Activated CD4-positive, alpha-beta T cell treated with anti-CD3 and anti-CD28 coated beads for 48 hours (primary cell): Measurements from ENCODE around the gene TBCE.

Experiments used
- DNase-seq: peaks from one replicate; pipeline ENCODE4 v3.0.0-alpha.2; 2020

Gene TBCE

DNA sequence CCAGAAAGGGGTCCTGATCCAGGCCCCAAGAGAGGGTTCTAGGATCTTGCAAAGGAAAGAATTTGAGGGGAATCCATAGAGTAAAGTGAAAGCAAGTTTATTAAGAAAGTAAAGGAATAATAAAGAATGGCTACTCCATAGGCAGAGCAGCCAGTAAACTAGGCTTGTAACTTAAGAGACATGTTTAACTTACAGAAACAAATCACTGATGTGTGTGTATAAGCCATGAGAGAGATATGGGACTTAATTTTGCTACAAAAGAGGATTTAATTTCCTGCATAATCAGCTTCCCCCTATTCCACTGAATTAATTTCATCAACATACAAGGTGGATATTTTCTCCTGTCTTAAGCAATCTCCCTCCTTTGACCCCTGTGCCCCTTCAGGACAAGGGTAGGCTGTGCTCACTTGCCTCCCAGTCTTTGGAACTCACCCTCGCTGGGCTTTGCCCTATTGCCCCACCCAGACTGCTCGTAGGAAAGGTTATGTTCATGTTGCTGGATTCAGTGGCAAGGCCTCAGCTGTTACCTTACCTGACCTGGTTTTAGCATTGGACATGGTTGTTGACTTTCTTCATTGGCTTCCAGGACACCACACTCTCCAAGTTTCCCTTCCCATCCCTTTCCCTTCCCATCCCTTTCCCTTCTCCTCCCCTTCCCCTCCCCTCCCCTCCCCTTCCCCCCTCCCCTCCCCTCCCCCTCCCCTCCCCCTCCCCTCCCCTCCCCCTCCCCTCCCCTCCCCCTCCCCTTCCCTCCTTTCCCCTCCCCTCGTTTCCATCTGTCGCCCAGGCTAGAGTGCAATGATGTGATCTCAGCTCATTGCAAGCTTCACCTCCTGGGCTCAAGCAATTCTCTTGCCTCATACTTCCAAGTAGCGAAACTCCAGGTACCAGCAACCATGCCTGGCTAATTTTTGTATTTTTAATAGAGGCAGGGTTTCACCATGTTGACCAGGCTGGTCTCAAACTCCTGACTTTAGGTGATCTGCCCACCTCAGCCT lies 44.6 kb downstream of the TBCE start:
- no peak for DNase-seq

DNA sequence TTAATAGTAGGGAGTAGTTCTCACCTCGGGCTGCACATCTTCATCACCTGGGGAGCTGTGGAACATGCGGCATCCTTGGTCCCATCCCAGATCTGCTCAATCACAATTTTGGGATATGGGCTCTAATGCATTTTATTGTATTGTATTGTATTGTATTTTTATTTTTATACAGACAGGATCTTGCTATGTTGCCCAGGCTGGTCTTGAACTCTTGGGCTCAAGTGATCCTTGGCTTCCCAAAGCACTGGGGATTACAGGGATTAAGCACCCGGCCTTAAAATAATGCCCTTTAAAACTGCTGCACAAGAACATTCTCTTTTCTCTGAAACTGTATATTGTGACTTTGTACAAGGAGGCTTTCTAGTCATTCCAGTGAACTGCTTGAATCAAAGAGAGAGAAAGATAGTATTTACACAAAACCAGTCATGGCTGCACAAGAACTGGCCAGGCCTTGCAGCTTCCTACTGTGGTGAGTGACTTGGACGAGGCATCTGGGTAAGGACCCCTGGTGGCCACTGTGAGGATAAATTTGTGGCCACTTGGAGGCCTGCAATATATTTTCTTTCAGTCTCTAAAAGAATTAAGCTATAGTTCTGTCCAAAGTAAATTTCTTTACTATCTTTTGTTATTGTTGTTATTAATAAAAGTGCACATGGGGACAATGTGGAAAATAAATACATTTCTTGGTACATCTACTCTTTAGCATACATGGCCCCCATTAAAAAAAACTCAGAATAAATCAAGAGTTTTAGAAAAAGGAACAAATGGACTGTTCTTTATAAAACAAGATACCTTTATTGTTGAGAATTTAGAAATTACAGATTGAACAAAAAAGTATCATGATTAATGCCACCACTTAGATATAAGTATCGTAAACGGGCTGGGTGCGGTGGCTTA lies 48.0 kb downstream of the TBCE start:
- peak; percentile 71 for DNase-seq

DNA sequence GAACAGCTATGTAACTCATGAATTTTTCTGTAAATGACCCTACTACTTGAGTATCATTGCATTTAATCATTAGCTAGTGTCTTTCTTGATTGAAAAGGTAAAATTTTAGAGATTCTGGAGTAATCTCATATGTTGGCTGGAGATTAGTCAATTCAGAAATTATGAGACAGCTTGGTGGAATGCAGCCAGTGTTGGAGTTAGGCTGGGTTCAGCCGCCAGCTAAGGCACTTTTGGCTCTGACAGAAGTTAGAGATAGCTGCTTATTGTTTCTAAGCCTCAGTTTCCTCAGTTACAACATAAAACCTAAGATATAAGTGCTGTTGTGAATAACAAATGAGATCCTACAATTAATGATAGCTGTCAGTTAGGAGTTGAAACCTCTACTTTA lies 49.4 kb downstream of the TBCE start:
- no peak for DNase-seq

DNA sequence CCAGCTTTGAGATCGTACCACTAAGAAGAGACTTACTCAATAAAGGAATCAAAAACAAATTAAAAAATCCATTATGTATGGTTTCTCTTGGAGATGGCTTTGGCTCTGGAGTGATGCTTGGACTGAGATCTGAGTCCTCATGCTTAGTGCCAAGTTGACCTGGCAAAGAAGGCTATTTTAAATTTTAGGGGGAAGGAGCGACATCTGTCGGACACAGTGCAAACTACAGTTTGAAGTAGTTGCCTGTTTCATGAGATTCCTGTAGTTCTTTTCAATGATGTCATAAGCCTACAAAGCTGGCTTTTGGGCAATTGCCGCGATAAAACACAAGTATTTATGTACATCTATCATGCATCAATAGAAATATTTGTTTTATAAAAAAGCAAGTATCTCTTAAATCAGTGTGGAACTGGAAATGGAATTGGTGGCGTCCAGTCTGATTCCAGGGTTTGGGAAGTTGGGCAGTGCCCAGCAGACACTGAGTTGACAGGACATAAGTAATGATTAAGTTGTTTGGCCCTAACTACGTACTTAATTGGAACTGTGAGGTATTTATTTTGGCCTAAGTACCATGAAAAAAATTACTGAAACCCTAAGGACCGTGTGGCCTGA lies 50.0 kb downstream of the TBCE start:
- DNase-seq, result peak; percentile 71

DNA sequence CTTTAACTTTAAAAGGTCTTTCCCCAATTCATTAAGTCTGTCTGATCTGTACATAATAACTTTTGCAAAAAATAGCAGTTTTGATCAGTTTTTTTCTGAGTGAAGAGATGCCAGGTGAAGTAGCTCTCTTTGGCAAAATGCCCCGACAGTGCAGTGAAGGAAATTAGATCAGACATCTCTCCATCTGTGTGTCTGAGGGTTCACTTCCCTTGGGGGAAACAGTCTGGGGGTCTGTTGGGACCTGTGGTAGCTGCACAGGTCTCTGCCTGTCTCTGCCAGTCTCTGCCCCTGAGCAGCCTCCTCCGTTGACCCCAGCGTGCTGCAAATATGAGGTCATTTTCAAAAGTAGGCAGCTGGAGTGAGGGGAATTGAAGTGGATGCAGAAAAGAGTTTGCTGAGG lies 54.5 kb downstream of the TBCE start:
- no peak for DNase-seq

DNA sequence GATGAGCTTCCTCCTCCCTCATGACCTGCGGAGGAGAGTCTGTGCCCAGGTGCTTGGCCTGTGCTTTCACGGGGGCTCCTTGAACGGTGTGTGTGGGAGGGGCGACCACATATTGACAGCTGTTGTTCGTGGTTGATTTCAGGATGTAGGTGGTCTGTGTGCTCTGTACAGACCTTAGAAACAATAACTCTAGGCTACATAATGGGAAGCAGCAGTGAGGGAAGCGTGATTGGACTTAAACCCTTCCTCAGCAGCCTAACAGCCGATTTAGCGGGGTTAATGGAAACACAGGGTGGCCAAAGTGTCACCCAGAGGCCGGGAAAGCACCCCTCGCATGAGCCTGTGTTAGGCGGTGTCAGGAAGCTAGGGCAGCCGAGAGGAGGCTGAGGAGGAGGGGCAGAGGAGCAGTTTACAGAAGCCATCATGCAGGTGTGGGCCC lies 56.0 kb downstream of the TBCE start:
- peak; percentile 37 for DNase-seq

DNA sequence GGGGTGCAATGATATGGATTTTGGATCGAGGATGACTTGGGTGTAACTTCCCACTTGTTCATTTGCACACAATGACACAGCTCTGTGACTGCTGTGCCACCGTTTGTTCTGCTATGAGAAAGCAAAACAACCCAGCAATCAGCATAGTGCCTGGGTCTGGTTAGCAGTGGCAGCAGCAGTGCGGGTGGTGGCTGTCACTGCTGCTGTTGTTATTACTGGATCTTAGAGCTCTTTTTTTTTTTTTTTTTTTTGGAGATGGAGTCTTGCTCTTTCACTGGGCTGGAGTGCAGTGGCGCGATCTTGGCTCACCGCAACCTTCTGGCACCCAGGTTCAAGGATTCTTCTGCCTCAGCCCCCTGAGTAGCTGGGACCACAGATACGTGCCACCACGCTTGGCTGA lies 56.9 kb downstream of the TBCE start:
- DNase-seq, result no peak

DNA sequence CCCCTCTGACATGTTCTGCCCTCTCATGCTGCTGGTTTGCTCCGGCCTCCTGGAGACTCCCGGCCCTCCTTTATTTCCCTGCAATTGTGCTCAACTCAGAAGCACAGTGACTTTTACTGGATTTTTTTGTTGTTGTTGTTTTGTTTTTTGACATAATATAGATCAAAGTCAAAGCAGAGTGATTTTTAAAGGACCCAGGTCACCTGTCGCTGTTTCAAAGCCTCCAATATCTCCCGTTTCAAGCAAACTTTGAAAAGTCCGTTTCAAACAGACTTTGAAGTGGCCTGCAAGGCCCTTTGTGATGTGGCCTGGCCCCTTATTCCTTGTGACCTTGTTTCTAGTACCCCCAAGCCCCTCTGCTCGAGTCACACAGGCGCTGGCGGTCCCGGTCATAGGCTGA lies 58.1 kb downstream of the TBCE start:
- DNase-seq, result no peak

DNA sequence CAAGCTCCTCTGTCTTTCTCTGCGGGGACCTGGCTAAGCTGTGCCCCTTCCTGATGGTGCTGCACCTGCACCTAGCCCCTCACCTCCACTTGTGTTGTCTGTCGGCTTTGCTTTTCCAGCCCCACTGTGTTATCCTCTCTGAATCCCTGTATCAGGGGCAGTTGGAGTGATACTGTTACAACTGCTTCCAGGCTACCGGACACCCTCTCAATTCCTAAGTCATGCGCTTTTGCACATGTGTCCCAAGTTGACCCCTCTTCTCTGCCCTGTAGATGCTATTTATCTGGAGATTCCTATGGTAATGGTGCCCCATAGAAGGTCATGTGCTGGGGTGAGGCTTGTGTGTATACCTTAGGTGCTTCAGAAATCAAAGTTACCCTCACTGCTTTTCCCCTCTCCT lies 58.9 kb downstream of the TBCE start:
- DNase-seq, result no peak

DNA sequence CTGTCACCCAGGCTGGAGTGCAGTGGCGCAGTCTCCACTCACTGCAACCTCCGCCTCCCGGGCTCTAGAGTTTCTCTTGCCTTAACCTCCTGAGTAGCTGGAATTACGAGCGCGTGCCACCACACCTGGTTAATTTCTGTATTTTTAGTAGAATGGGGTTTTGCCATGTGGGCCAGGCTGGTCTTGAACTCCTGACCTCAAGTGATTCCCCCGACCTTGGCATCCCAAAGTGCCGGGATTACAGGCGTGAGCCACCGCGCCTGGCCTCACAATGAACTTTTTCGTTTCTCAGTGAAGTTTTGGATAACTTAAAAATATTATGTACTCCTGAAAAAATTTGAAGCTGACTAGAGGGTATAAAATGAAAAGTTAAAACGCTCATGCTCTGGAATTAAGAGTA lies 59.5 kb downstream of the TBCE start:
- no peak for DNase-seq

DNA sequence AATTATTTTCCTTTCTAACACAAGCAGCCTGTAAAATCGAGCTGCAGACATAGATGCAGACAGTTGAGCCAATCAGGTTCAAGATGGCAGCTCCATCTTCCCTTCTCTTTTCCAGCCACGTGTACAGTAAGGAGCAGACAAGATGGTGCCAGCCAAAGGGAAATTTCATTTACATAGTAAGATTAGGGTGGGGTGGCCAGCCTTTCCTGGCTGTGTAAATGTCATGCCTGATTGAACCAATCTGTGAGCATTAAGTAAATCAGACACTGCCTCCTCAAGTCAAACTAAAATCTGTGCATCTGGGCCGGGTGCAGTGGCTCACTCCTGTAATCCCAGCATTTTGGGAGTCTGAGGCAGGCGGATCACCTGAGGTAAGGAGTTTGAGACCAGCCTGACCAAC lies 60.2 kb downstream of the TBCE start:
- DNase-seq, result no peak

DNA sequence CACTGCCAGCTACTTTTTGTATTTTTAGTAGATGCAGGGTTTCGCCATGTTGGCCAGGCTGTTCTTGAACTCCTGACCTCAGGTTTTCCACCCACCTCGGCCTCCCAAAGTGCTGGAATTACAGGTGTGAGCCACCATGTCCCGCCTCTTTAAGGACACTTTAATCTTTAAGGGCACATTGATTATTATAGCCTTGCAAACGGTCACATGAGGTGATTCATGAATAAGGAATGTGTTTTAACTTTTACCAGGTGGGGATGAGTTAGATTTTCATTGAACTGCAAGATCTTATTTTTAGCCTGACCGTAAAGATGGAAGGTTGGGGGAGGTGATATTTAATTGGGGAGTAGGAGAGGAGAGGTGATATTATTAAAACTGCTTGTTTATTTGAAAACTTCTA lies 61.9 kb downstream of the TBCE start:
- no peak for DNase-seq

DNA sequence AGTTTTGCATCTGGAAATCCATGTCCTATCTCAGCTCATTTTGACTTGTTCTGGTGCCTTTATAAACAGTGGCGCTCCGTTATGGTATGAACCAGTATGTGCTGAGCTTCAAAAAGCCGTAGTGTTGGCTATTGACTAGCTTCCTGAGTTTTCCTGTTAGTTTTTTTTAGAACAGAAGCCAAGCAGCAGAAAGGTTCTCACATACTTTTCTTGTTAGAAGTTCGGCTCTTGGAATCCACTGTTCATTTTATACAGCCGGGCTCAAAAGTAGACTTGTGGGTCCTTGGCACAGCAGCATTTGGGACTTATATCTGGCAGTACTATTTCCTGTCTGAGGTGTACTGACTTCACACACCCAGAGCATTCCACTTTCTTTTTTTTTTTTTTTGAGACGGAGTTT lies 63.8 kb downstream of the TBCE start:
- no peak for DNase-seq

DNA sequence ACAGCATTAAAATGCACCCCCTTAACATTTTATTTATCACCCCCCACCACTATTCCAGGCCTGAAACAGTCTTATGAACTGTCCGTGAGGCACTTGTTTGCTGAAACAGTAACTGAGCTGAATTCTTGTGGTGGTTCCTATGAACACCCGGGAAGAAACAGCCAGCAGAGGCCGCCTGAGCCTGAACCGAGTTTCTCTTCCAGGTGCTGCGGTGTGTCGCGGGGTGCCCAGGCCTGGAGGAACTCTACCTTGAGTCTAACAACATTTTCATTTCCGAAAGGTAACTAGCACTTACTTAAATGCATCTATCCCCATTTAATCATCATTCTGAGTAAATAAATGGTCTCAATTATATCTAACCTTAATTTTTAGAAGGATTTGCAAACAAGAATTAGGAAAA lies 66.8 kb downstream of the TBCE start:
- DNase-seq, result no peak

DNA sequence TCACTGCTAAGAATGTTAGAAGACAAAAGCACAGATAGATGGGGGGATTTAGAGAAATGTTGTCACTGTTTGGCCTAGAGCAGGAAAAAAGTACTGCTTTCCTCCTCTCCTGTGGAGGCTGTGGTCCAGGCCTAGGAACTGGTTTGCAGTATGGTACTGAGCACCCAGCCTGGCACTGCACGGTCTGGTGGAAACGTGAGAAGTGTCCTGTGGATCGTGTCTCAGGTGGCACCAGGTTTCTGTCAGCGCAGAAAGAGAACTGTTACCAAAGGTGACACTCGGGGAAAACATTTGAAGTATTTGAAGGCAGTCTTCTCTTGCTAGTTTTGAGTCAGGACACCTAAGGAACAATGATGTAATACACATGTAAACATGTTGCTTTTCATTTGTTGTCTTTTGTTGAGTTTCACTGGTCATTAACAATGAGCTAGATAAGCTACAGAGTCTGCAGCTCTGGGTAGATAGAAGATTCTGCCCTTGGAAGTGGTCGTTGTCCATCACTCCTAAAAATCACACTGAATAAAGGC lies 74.0 kb downstream of the TBCE start:
- DNase-seq, result no peak

DNA sequence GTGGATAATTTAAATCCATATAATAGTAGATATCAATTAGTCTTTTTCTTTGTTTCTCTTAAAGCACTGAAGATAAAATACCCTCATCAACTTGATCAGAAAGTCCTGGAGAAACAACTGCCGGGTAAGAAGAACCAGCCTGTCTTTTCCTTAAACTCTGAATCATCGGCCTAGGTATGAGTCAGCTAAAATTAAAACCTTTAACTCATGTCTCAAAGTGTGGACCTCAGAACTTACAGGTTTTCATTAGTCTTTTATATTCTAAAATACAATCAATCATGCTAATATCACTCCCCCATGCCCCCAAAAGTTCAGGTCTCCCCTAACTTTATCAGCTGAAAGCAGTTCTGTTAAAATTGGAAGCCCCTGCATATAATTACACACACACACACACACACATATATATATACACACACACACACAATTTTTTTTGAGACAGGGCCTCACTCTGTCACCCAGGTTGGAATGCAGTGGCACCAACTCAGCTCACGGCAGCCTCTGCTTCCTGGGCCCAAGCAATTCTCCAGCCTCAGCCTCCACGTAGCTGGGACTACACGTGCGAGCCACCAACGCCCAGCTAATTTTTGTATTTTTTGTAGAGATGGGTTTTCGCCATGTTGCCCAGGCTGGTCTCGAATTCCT lies 75.7 kb downstream of the TBCE start:
- no peak for DNase-seq

DNA sequence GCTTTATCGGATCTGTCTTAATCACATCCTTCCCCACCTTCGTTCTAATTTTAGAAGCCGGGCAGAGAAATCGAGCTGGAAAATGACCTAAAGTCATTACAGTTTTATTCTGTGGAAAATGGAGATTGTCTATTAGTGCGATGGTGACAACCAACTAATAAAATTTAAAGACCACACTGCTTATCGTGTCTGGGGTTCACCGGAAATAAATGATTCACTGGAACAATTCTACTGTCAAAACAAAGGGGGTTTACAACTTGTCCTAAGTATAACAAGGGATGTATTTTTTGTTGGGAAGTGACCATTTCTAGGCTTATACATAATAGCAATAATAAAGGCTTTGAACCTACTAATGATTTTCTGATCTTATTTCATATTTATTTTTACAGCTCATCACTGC lies 81.4 kb downstream of the TBCE start:
- DNase-seq, result no peak

DNA sequence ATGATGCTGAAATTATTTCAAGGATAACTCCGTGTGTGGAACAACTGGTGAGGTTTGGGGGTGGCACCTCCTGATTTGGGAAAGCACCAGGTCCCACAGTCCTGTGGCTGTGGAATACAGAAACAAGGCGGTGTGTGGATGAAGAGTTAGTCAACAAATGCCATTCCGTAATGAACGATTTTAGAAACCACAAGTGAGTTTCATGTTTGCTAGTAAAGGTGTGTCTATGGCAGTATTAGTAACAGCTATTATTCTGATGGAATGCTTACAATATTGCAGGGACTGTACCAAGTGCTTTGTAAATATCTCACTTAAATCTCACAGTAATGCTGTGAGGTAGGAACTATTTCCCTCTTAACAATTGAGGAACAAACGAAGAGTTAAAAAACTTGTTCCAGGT lies 83.2 kb downstream of the TBCE start:
- DNase-seq, result no peak

DNA sequence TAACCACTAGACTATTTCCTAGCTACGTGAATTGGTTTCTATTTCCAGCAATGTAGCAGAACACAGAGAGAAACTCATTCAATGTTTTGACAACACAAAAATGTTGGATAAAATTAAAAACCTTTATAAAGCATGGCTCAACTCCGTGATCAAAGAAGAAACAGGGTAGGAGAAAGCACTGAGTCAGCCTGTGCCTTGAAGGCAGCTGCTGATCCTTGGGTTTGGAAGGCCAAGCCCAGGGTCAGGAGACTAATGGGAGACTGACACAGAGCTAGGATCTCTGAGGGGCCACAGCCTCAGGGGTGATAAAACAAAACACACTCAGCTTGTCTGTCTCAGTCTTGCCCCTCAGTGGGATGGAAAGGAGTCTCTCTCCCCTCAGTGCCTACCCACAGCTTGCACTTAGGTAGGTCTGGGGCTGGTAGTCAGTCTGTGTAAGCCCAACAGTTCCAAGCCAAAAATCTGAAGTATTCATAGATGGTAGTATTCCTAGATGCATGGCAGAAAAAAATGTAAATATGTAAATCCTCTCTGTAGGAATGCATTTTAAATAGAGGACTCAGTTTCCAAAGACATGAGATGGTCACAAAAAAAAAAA lies 83.8 kb downstream of the TBCE start:
- DNase-seq, result no peak

DNA sequence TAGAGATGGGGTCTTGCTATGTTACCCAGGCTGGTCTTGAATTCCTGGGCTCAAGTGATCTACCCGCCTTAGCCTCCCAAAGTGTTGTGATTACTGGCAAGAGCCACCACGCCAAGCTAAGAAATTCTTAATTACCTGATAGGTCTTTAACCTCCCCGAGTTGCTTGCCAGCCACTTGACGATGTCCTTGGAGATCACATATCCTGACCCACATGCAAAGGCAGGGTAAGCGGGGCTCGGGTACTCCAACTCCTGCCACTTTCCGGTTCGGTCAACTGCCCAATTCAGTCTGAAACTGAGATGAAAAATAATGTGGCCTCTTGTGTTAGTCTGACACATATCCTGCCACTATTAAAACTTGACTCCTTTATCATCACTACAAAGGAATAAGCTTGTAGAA lies 86.8 kb downstream of the TBCE start:
- no peak for DNase-seq

DNA sequence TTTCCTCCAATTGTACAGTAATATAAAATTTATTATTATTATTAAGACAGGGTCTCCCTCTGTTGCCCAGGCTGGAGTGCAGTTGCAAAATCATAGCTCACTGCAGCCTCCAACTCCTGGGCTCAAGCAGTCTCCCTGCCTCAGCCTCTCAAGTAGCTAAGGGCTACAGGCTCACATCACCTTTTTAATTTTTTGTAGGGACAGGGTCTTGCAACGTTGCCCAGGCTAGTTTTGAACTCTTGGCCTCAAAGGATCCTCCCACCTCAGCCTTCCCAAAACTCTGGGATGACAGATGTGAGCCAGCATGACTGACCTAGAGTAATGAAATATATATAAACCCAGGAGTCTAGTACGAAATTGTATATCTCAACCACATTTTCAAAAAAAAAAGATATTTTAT lies 87.9 kb downstream of the TBCE start:
- DNase-seq, result no peak

DNA sequence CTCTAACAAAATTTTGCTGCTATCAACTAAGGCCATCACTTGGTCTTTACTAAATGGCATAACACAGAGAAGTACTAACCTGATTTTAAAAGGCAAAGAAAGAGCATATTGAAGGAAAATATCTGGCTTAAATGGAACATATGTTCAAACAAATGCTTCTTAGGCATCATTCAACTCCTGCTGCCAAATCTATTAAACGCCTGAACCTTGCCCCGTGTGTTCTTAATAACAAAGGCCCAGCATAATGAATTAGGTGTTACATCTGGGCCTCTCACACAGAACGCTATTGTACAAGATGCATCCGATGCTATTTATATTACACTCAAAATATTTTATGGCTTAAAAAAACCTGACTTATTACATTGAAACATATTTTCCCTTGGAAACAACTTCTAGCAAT lies 88.6 kb downstream of the TBCE start:
- no peak for DNase-seq
